ENCODE results near the gene SNX11.

SNX11 gene

DNA sequence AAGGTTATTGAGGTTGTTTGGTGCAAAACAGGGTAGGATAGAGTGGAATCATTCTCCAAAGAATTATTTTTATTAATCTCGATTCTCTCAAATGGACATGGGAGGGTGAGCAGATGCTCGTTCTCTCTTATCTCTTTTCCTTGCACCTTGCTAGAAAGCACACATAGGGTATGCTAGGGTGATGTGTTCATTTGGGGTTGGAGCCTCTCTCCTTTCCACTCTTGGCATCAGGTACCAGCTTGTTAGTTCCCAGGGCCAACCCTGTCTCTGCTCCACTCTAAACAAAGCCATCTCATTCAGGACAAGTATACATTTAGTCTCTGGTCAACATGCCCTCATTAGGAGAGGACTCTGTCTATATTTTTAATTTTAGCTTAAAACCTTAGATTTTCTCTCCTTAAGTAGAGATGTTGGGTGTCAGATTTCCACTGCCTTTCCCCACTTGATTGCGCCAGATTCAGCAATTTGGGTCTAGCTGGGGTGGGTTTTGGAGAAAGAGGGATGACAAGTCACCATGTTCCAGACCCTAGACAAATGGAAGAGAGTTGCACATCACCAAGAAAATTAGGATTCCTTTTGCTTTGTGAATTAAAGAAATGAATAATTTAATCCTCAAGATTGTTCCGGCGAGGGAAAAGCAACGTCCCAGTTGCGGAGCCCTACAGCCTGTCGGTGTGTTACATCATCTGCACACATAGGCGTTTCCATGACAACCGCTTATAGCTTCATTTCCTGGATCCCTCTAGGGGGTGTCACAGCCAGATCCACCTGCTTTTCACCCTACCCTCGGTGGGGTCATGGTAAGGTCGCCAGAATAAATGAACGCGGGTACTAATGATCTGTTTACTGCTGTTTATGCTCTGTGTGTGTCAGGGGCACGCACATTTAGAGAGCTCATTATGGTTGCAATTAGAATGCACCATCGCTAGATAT is 41.6 kb downstream of the SNX11 start:
- no peak overlapping the region for H3K27ac ChIP-seq (ENCODE audit: insufficient read depth, low read length, poor library complexity, severe bottlenecking)
- no peak overlapping the region for H3K4me3 ChIP-seq (ENCODE audit: insufficient read depth, low read depth, low read length, poor library complexity, severe bottlenecking)
- no peaks in the 10 kb centered on the region for H3K27me3 ChIP-seq (replicated peaks; ENCODE audit: control insufficient read depth, insufficient read depth, low read length, poor library complexity, severe bottlenecking)
- H3K9me3 ChIP-seq (ENCODE audit: control insufficient read depth, low read length), result no peaks in the 10 kb centered on the region
- peaks cover 40% of the 10 kb centered on the region for H3K36me3 ChIP-seq (ENCODE audit: control insufficient read depth, insufficient read depth, low read length)
- DNase-seq, result no peak
- no peaks in the 10 kb centered on the region for H3K4me1 ChIP-seq (ENCODE audit: control insufficient read depth, insufficient read depth, low read length, poor library complexity, severe bottlenecking)

DNA sequence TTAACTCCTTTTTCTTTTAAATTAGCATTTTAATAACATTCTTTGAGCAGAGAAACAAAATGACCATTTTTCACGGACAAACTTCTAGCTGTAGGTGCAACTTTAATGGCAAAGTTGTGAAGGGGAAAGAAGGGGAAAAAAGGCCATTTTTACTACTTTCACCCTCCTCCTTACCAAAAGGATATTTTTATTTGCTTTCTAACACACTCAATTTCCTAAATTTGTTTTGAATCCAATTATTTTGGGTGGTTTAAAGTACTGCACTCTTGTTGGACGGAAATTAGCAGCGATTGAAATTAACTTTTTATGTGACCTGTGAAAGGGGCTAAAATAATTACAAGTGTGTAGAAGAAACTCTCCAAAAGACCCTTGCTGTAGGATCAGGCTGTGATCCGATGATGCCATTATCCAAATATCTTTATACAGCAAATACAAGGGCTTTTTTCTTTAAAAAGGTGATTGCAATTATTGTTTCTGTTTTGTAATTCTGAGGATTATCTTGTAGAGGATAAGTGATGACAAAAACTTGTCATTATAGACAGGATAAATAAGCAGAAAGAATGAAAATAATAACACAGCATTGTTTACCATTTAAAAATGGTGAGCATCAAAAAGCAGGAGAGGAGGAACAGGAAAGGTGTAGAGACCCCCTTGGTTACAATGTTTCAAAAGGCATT is 42.4 kb downstream of the SNX11 start:
- H3K4me1 ChIP-seq (ENCODE audit: control insufficient read depth, insufficient read depth, low read length, poor library complexity, severe bottlenecking), result no peaks in the 10 kb centered on the region
- H3K36me3 ChIP-seq (ENCODE audit: control insufficient read depth, insufficient read depth, low read length), result peaks cover 39% of the 10 kb centered on the region
- DNase-seq, result no peak
- no peak overlapping the region for H3K27ac ChIP-seq (ENCODE audit: insufficient read depth, low read length, poor library complexity, severe bottlenecking)
- no peak overlapping the region for H3K4me3 ChIP-seq (ENCODE audit: insufficient read depth, low read depth, low read length, poor library complexity, severe bottlenecking)
- H3K27me3 ChIP-seq (replicated peaks; ENCODE audit: control insufficient read depth, insufficient read depth, low read length, poor library complexity, severe bottlenecking), result no peaks in the 10 kb centered on the region
- no peaks in the 10 kb centered on the region for H3K9me3 ChIP-seq (ENCODE audit: control insufficient read depth, low read length)

DNA sequence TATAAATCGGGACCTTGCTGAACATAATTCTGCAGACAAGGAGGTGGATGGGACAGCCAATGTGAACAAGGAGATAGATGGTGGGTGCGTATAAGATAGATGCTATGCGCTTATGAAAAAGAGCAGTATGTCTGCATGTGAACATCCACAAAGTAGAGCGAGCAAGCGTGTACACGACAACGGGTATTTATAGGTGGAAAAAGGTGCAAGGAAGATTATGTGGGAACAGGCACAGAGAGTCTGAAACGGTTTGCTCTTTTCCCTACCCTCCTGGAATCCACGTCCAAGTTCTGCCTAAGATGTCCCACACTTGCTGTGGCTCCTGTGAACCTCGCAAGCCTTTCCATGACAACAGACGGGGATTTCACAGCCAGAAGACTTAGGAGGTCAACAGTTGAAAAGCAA is 43.0 kb downstream of the SNX11 start:
- Histone ChIP-seq H3K27me3 (replicated peaks; ENCODE audit: control insufficient read depth, insufficient read depth, low read length, poor library complexity, severe bottlenecking) (no peaks in the 10 kb centered on the region), H3K4me1 (ENCODE audit: control insufficient read depth, insufficient read depth, low read length, poor library complexity, severe bottlenecking) (no peaks in the 10 kb centered on the region), H3K4me3 (ENCODE audit: insufficient read depth, low read depth, low read length, poor library complexity, severe bottlenecking) (no peak overlapping the region), H3K9me3 (ENCODE audit: control insufficient read depth, low read length) (no peaks in the 10 kb centered on the region), H3K36me3 (ENCODE audit: control insufficient read depth, insufficient read depth, low read length) (peaks cover 41% of the 10 kb centered on the region), H3K27ac (ENCODE audit: insufficient read depth, low read length, poor library complexity, severe bottlenecking) (no peak overlapping the region)
- DNase-seq, result no peak

DNA sequence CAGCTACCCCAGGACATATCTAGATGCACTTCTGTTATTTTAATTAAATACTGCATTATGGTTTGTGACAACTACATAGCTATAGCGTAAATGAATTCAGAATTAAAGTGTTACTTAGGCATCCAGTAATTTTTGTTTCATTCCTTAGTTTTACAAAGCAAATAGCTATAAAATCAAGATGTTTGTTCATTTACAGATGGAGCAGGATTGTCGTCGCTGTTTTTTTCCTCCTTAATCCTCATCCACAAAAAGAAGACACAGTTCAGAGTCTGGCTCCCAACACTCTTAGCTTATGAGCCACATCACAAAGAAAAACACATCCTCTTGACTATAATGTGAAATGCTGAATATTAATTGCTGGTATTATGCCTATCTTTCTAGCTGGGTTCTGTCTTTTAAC is 43.7 kb downstream of the SNX11 start:
- Histone ChIP-seq H3K9me3 (ENCODE audit: control insufficient read depth, low read length) (no peaks in the 10 kb centered on the region), H3K36me3 (ENCODE audit: control insufficient read depth, insufficient read depth, low read length) (peaks cover 46% of the 10 kb centered on the region), H3K27ac (ENCODE audit: insufficient read depth, low read length, poor library complexity, severe bottlenecking) (no peak overlapping the region), H3K4me3 (ENCODE audit: insufficient read depth, low read depth, low read length, poor library complexity, severe bottlenecking) (no peak overlapping the region), H3K4me1 (ENCODE audit: control insufficient read depth, insufficient read depth, low read length, poor library complexity, severe bottlenecking) (no peaks in the 10 kb centered on the region), H3K27me3 (replicated peaks; ENCODE audit: control insufficient read depth, insufficient read depth, low read length, poor library complexity, severe bottlenecking) (no peaks in the 10 kb centered on the region)
- no peak for DNase-seq

DNA sequence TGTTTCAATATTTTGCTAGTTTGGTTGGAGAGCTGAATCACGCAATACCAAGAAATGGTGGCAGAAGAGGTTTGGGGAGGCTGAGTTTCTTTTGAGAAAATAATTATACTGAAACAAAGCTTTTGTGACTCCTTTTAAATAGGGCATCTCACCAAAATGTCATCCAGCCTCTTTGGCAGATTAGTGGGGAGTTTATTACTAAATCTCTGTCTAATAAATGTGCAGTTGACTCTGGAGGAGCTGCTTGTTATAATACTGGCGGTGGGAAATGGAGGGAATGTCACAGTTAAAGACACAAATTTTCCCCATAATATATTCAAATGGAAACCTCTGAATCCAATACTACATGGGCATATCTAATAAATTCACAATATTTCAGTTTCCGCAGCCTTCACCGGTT is 44.7 kb downstream of the SNX11 start:
- Histone ChIP-seq H3K27ac (ENCODE audit: insufficient read depth, low read length, poor library complexity, severe bottlenecking) (no peak overlapping the region), H3K4me1 (ENCODE audit: control insufficient read depth, insufficient read depth, low read length, poor library complexity, severe bottlenecking) (no peaks in the 10 kb centered on the region), H3K9me3 (ENCODE audit: control insufficient read depth, low read length) (no peaks in the 10 kb centered on the region), H3K27me3 (replicated peaks; ENCODE audit: control insufficient read depth, insufficient read depth, low read length, poor library complexity, severe bottlenecking) (no peaks in the 10 kb centered on the region), H3K36me3 (ENCODE audit: control insufficient read depth, insufficient read depth, low read length) (peaks cover 45% of the 10 kb centered on the region), H3K4me3 (ENCODE audit: insufficient read depth, low read depth, low read length, poor library complexity, severe bottlenecking) (no peak overlapping the region)
- no peak for DNase-seq

DNA sequence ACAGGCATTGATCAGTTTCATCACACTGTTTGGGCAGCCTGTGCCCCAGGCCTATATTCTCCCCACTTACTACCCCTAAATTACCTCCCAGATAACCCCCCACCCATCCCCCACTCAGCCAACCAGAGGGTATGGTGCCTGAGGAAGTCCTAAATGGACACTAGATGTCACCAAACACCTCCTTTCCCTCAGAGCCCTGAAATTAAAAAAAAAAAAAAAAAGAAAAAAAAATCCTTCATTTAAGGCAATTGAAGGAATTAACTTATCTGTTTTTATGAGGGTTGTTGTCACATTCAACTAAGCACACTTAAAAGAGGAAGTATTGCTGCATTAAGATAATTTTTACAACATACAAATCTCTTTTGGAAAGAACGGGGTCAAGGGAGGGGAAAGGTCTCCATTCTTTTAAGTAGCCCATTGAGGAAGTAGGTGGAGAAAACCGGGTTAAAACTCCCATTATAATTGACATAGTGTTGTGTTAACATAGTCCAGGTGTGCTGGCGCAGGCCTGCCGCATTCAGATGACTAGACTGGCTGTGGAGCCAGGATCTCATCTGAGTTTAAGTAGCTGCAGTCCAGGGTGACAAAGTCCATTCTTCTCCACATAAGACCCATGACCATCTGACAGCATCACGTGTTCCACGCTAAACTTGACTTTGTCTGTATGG is 46.3 kb downstream of the SNX11 start:
- no peaks in the 10 kb centered on the region for H3K9me3 ChIP-seq (ENCODE audit: control insufficient read depth, low read length)
- DNase-seq, result no peak
- H3K27ac ChIP-seq (ENCODE audit: insufficient read depth, low read length, poor library complexity, severe bottlenecking), result no peak overlapping the region
- H3K36me3 ChIP-seq (ENCODE audit: control insufficient read depth, insufficient read depth, low read length), result peaks cover 39% of the 10 kb centered on the region
- H3K4me1 ChIP-seq (ENCODE audit: control insufficient read depth, insufficient read depth, low read length, poor library complexity, severe bottlenecking), result no peaks in the 10 kb centered on the region
- no peaks in the 10 kb centered on the region for H3K27me3 ChIP-seq (replicated peaks; ENCODE audit: control insufficient read depth, insufficient read depth, low read length, poor library complexity, severe bottlenecking)
- H3K4me3 ChIP-seq (ENCODE audit: insufficient read depth, low read depth, low read length, poor library complexity, severe bottlenecking), result no peak overlapping the region

DNA sequence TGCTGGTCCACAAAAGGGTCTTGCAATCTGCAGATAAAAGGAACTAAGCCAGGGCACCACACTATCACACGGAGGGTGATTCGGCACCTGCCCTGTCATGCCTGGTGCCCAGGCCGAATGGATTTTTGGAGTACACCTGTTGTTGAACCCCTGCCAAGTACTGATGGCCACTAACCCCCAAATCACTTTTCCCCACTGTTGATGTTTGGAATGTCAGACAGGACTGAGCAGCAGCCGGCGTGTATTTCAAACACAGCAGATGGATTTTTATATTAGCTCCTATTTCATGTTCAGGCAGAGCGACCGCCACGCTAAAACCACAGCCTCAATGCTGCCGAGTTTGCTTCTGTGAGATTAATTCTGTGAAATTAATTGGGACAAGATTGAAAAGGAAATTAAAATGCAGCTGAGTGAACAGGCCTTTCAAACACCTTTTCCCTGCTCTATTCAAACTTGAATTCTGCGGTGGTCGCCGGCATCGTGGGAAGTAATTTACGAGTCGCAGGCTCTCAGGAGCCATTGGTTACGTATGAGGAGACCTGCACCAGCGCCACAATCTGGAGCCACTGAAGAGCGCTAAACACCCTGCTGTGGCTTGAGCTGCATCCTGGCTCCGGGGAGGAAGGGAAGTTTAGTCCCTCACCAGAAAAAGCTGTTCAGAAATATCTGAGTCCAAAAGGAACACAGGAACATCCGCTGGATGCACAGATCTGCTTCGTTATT is 48.5 kb downstream of the SNX11 start:
- H3K9me3 ChIP-seq (ENCODE audit: control insufficient read depth, low read length), result no peaks in the 10 kb centered on the region
- H3K27ac ChIP-seq (ENCODE audit: insufficient read depth, low read length, poor library complexity, severe bottlenecking), result no peak overlapping the region
- H3K4me3 ChIP-seq (ENCODE audit: insufficient read depth, low read depth, low read length, poor library complexity, severe bottlenecking), result no peak overlapping the region
- H3K27me3 ChIP-seq (replicated peaks; ENCODE audit: control insufficient read depth, insufficient read depth, low read length, poor library complexity, severe bottlenecking), result no peaks in the 10 kb centered on the region
- peaks cover 53% of the 10 kb centered on the region for H3K36me3 ChIP-seq (ENCODE audit: control insufficient read depth, insufficient read depth, low read length)
- no peaks in the 10 kb centered on the region for H3K4me1 ChIP-seq (ENCODE audit: control insufficient read depth, insufficient read depth, low read length, poor library complexity, severe bottlenecking)
- no peak for DNase-seq

DNA sequence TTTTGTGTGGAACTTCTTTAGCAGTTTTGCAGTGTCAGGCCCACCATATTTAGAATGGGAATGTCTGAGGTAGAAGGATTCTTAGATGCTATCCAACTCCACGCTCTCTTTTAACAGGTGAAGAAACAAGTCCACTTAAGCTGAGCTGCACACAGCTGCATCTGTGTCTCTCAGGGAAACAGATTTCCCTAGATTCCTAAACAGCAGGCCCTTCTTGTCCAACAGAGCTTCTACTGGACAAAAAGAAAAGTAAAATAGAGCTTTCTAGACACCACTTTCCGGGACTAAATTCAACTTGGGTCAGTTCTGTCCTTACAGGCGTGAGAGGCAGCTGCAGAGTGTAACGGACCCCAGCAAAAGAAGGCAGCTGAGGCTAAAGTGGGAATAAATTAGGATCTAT is 51.7 kb downstream of the SNX11 start:
- Histone ChIP-seq H3K27ac (ENCODE audit: insufficient read depth, low read length, poor library complexity, severe bottlenecking) (no peak overlapping the region), H3K27me3 (replicated peaks; ENCODE audit: control insufficient read depth, insufficient read depth, low read length, poor library complexity, severe bottlenecking) (no peaks in the 10 kb centered on the region), H3K36me3 (ENCODE audit: control insufficient read depth, insufficient read depth, low read length) (peaks cover 54% of the 10 kb centered on the region), H3K4me3 (ENCODE audit: insufficient read depth, low read depth, low read length, poor library complexity, severe bottlenecking) (no peak overlapping the region), H3K9me3 (ENCODE audit: control insufficient read depth, low read length) (no peaks in the 10 kb centered on the region), H3K4me1 (ENCODE audit: control insufficient read depth, insufficient read depth, low read length, poor library complexity, severe bottlenecking) (no peaks in the 10 kb centered on the region)
- no peak for DNase-seq

DNA sequence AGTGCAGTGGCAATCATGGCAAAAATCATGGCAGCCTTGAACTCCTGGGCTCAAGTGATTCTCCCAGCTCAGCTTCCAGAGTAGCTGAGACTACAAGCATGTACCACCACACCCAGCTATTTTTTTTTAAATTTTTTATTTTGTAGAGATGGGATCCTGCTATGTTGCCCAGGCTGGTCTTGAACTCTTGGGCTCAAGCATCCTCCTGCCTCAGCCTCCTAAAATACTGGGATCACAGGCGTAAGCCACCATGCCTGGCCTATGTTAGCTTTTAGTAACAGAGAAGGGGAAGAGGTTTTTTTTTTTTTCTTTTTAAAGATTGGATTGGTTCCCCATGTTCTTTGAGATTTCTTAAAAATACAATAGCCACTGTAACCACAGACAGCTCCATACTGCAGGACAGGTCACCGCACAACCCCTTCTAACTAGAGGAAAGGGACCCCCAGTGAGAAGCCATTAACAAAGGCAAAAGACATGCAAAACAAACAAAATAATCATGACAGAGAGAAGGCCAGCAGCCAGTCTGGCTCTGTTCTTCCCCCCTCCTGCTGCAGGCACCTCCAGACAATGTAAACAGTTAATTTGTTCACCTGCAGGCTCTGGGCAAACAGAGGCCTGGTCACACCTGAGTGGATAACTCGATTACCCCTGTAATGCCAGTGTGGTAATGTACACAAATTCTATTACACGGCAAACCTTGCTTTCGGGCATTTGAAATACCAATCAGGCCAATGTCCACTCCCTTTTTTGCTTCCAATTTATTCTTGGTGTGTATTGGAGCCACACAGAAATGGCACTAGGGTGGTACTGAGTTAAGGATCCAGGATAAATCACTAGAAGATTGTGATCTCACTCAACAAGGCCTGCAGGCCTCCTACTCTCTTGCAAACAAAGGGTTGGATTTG is 52.9 kb downstream of the SNX11 start:
- Histone ChIP-seq H3K4me3 (ENCODE audit: insufficient read depth, low read depth, low read length, poor library complexity, severe bottlenecking) (no peak overlapping the region), H3K27ac (ENCODE audit: insufficient read depth, low read length, poor library complexity, severe bottlenecking) (no peak overlapping the region), H3K9me3 (ENCODE audit: control insufficient read depth, low read length) (no peaks in the 10 kb centered on the region), H3K4me1 (ENCODE audit: control insufficient read depth, insufficient read depth, low read length, poor library complexity, severe bottlenecking) (no peaks in the 10 kb centered on the region), H3K27me3 (replicated peaks; ENCODE audit: control insufficient read depth, insufficient read depth, low read length, poor library complexity, severe bottlenecking) (no peaks in the 10 kb centered on the region), H3K36me3 (ENCODE audit: control insufficient read depth, insufficient read depth, low read length) (peaks cover 51% of the 10 kb centered on the region)
- no peak for DNase-seq
